Activated CD4-positive, alpha-beta T cell treated with anti-CD3 and anti-CD28 coated beads for 48 hours (primary cell): Measurements from ENCODE around the gene AKNA.
A peak's percentile ranks its signal among the peaks of the same experiment; 100 is the strongest.
"Not testable (repeated sequence)": the region's sequence is repeated elsewhere in the genome, so short reads cannot be mapped to it uniquely, and the experiment has no call there.

ENCODE experiments used
- DNase-seq: peaks from one replicate; pipeline ENCODE4 v3.0.0-alpha.2; 2020

The AKNA gene

DNA sequence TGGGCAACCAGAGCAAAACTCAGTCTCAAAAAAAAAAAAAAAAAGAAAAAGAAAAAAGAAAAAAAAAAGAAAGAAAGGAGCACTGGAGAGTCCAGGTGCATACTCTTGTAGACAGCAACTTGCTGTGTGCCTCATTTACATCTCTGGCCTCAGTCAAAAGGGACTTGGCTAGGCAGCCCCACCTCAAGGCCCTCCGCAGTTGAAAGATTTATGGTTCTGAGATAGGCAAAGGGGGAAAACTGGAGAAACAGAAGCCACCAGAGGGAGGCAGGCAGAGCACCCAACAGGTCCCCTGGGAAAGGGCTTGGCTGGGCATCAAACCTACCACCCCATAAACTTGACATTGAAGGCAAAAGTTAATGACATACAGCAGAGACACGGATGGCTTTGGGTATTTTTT, 52.0 kb downstream of the AKNA start:
- no peak for DNase-seq

DNA sequence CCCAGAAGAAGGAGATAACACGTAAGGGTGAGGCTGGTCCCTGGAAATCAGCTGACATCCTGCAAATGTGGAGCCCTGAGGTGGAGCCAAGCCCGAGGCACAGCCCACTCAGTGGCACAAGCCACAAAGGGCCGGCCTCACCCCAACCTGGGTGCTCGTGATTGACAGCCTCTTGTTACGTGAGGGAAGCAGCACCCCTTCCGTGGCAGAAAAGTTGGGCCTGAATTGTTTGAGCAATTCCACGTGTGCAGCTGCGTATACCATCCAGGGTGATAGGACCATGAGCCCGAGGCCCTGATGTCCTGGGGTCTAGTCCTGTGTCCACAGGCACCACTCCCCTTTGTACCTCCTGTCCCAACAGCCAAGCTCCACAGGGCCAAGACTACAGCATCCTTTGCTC, 53.3 kb downstream of the AKNA start:
- no peak for DNase-seq

DNA sequence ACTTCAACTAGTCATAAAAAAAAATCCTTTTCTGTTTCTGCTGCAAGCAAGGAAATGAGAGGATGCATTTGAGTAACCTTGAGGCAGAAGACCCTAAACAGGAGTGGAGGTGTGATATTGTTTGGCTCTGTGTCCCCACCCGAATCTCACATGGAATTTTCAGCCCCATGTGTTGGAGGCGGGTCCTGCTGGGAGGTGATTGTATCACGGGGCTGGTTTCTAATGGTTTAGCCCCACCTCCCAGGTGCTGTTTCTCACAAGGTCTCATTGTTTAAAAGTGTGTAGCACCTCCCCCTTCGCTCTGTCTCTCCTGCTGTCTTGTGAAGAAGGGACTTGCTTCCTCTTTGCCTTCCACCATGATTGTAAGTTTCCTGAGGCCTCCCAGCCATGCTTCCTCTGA, 54.1 kb downstream of the AKNA start:
- DNase-seq: not testable (repeated sequence)

DNA sequence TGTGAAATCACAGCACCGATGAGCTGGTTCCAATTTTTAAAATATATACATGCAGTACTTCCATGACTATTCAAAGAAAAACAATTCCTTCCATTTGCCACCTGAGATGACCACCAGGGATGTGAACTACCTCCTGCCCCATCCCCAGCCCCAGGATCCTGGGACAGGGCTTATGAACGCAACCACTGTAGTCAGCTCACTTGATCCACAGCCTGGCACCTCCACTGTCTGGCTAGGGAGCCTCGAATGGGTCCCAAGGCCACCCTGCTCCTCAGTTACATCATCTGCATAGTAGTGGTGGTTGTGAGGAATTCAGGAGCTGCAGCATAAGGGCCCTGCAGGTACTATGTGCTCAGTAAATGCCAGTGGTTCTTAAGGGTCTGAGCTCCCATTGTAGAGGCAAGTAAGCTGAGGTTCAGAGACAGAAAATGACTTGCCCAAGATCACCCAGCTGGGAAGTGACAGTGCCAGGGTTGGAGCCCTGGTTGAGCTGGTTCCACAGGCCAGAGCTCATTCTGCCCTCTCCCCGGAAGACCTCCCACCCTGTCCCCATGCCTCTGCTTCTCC, 55.2 kb downstream of the AKNA start:
- not testable (repeated sequence) for DNase-seq

DNA sequence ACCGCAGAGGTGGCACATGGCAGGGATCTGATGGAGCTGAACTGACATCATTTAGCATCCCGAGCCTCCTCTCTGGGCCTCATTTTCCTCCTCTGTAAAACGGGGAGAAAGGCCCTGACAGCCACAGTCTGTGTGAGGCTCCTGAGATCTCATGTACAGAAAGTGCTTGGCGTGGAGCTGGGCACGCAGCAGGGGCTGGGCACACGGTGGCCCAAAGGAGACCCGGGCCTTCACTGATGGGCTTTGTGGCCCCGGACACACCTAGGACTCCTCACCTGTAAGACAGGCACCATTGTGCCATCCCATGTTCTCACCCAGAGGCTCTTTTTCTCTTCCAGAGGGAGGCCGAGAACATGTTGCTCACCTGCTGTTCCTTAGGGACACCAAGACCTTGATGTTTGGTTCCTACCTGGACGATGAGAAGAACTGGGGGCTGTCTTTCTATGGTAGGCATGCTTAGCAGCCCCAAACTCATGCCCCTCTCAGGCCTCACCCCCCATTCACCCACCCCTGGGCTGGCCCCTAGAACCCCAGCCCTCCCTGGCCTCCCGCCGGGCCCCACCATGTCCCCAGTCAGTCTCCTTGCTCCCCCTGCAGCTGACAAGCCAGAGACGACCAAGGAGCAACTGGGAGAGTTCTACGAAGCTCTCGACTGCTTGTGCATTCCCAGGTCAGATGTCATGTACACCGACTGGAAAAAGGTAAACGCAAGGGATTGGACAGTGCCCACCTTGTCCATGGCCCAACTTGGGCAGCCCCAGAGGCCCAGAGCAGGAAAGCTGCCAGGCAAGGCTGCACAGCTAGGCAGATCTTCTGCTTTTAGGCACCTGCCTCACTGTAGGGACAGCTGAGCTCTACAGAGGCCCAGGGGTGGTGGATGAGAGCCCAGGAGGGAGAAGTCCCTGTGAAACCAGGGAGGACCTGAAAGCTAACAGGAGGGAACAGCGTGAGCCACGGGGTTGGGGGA, 56.3 kb downstream of the AKNA start:
- not testable (repeated sequence) for DNase-seq

DNA sequence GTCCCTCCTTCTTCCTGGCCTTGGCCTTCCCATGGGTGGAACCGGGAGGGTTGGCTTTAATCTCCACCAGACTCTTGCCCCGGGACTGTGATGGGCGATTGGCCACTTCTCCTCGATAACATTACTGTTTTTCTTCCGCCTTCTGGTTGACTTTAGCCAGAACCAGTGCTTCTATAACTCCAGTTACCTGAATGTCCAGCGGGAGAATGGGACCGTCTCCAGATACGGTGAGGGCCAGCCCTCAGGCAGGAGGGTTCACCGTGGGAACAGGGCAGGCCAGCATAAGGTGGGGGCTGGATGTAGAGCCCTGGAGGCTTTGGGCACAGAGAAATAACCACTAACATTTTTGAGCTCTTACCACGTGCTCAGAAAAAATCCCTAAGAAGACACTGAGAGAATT, 57.1 kb downstream of the AKNA start:
- DNase-seq: no peak

DNA sequence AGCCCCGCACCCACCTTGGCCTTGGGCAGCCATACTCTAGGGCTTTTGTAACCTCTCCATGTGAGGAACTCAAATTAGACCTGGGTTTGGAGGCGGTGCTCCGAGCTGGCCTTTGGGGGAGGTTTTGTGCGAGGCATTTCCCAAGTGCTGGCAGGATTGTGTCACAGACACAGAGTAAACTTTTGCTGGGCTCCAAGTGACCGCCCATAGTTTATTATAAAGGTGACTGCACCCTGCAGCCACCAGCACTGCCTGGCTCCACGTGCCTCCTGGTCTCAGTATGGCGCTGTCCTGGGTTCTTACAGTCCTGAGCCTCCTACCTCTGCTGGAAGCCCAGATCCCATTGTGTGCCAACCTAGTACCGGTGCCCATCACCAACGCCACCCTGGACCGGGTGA, 58.2 kb downstream of the AKNA start, which contains the start of gene ORM2:
Gene ORM2 (plus strand): TSS at position 245 of the 398 bp plus-strand sequence. CDS start 36 bp downstream, at position 281.
- not testable (repeated sequence) for DNase-seq

DNA sequence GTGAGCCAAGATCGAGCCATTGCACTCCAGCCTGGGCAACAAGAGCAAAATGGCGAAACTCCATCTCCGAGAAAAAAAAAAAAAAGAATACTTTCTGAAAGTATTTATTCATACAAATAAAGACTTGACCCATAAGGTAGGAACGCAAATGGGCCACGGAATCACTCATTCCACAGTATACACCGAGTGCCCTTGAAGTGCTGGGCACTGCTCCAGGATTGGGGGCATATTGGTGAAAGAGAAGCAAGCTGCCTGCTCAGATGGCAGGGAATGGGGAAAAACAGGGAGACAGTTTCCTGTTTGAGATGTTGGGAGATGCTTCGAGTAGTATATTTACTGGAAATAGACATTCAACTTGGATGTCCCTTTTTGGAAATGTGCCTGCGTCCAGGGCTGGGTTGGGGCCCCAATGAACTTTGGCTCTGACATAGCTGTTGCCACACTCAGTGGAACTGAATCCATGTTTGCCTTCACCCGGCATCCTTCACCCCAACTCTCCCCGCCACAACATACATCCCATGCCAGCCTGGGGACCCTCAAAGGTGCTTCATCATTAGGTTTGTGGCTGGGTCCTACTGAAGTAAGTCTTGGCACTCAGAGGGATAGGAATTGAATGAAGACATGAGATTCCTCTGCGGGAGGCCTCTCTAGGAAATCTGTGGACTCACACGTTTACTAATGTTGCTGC, 58.7 kb downstream of the AKNA start:
- not testable (repeated sequence) for DNase-seq

DNA sequence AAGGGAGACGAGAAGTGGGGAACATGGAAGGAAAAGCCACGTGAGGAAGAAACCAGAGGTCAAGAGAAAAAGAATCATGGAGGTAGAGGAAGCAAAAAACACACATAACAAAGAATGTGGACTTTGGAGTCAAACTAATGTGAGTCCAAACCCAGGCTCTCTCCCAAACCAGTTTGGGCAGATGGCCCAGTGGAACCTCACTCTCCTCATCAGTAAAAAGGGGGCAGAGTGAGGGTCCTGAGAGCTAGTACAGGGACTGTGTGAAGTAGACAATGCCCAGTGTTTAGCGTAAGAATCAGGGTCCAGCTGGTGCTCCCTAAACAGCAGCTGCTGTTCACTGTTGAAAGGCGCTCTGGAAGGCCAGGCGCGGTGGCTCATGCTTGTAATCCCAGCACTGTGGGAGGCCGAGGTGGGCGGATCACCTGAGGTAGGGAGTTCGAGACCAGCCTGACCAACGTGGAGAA, 59.4 kb downstream of the AKNA start:
- not testable (repeated sequence) for DNase-seq

DNA sequence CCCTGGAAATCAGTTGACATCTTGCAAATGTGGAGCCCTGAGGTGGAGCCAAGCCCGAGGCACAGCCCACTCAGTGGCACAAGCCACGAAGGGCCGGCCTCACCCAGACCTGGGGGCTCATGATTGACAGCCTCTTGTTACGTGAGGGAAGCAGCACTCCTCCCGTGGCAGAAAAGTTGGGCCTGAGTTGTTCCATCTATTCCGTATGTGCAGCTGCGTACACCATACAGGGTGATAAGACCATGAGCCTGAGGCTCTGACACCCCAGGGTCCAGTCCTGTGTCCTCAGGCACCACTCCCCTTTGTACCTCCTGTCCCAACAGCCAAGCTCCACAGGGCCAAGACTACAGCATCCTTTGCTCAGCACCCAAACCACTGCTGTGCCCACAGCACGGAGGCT, 60.0 kb downstream of the AKNA start:
- no peak for DNase-seq

DNA sequence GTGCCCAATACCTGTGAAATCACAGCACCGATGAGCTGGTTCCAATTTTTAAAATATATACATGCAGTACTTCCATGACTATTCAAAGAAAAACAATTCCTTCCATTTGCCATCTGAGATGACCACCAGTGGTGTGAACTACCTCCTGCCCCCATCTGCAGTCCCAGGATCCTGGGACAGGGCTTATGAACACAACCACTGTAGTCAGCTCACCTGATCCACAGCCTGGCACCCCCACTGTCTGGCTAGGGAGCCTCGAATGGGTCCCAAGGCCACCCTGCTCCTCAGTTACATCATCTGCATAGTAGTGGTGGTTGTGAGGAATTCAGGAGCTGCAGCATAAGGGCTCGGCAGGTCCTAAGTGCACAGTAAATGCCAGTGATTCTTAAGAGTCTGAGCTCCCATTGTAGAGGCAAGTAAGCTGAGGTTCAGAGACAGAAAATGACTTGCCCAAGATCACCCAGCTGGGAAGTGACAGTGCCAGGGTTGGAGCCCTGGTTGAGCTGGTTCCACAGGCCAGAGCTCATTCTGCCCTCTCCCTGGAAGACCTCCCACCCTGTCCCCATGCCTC, 62.0 kb downstream of the AKNA start:
- DNase-seq: not testable (repeated sequence)

DNA sequence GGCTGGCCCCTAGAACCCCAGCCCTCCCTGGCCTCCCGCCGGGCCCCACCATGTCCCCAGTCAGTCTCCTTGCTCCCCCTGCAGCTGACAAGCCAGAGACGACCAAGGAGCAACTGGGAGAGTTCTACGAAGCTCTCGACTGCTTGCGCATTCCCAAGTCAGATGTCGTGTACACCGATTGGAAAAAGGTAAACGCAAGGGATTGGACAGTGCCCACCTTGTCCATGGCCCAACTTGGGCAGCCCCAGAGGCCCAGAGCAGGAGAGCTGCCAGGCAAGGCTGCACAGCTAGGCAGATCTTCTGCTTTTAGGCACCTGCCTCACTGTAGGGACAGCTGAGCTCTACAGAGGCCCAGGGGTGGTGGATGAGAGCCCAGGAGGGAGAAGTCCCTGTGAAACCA, 62.8 kb downstream of the AKNA start:
- DNase-seq: not testable (repeated sequence)

DNA sequence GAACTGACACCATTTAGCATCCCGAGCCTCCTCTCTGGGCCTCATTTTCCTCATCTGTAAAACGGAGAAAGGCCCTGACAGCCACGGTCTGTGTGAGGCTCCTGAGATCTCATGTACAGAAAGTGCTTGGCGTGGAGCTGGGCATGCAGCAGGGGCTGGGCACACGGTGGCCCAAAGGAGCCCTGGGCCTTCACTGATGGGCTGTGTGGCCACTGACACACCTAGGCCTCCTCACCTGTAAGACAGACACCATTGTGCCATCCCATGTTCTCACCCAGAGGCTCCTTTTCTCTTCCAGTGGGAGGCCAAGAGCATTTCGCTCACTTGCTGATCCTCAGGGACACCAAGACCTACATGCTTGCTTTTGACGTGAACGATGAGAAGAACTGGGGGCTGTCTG, 63.3 kb downstream of the AKNA start:
- no peak for DNase-seq

DNA sequence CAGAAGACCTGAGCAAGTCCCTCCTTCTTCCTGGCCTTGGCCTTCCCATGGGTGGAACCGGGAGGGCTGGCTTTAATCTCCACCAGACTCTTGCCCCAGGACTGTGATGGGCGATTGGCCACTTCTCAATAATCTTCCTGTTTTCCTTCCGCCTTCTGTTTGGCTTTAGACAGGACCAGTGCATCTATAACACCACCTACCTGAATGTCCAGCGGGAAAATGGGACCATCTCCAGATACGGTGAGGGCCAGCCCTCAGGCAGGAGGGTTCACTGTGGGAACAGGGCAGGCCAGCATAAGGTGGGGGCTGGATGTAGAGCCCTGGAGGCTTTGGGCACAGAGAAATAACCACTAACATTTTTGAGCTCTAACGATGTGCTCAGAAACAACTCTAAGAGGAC, 63.9 kb downstream of the AKNA start:
- not testable (repeated sequence) for DNase-seq

DNA sequence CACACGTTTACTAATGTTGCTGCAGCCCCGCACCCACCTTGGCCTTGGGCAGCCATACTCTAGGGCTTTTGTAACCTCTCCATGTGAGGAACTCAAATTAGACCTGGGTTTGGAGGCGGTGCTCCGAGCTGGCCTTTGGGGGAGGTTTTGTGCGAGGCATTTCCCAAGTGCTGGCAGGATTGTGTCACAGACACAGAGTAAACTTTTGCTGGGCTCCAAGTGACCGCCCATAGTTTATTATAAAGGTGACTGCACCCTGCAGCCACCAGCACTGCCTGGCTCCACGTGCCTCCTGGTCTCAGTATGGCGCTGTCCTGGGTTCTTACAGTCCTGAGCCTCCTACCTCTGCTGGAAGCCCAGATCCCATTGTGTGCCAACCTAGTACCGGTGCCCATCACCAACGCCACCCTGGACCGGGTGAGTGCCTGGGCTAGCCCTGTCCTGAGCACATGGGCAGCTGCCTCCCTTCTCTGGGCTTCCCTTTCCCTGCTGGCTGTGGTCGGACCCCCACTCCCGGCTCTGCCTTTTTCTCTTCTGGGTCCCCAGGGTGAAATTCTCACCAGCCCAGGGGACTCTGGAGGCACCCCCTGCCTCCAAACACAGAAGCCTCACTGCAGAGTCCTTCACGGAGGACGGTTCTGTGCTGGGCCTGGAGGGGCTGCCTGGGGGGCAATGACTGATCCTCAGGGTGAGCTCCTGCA, 64.8 kb downstream of the AKNA start, which contains the start of gene ORM1:
Gene ORM1 (plus strand): TSS at position 268 of the 701 bp plus-strand sequence. CDS start 36 bp downstream, at position 304.
- not testable (repeated sequence) for DNase-seq

DNA sequence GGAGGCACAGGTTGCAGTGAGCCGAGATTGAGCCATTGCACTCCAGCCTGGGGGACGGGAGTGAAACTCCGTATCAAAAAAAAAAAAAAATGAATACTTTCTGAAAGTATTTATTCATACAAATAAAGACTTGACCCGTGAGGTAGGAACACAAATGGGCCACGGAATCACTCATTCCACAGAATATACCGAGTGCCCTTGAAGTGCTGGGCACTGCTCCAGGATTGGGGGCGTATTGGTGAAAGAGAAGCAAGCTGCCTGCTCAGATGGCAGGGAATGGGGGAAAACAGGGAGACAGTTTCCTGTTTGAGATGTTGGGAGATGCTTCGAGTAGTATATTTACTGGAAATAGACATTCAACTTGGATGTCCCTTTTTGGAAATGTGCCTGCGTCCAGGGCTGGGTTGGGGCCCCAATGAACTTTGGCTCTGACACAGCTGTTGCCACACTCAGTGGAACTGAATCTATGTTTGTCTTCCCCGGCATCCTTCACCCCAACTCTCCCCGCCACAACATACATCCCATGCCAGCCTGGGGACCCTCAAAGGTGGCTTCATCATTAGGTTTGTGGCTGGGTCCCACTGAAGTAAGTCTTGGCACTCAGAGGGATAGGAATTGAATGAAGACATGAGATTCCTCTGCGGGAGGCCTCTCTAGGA, 65.5 kb downstream of the AKNA start:
- not testable (repeated sequence) for DNase-seq

DNA sequence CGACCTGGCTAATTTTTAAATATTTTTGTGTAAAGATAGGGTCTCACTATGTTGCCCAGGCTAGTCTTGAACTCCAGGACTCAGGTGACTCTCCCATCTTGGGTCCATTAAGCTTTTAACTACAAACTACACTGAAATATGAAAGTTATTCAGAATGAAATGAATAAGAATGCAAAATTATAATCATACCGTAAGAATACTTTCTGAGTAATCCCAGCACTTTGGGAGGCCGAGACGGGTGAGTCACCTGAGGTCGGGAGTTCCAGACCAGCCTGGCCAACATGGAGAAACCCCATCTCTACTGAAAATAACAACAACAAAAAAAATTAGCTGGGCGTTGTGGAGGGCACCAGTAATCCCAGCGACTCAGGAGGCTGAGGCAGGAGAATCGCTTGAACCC, 66.0 kb downstream of the AKNA start:
- peak; percentile 62 for DNase-seq

DNA sequence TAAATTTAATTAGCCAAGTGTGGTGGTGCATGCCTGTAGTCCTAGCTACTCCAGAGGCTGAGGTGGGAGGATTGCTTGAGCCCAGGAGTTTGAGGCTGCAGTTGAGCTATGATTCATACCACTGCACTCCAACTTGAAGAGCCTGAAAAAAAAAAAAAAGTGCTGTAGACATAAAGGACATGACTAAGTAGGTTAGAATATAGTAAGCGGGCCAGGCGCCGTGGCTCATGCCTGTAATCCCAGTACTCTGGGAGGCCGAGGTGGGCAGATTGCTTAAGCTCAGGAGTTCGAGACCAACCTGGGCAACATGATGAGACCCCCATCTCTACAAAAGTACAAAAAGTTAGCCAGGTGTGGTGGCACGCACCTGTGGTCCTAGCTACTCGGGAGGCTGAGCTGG, 67.1 kb downstream of the AKNA start:
- peak; percentile 28 for DNase-seq

DNA sequence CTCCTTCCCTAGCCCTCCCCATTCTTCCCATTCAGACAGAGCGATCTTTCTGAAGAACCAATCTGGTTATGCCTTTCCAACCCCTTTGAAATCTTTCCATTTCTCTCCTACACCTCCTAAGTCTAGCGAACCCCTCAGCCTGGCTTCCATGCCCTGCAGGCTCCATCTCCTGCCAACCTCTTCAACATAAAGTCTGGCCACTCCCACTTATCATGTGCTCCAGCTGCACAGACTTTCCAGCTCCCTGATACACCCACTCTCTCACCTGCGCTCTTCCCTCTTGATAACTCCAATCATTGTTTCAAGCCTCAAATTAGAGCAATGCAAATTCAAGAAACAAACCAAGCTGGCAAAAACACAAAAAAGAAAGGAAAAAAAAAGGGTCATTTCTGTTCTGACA, 68.6 kb downstream of the AKNA start:
- DNase-seq: peak; percentile 0

DNA sequence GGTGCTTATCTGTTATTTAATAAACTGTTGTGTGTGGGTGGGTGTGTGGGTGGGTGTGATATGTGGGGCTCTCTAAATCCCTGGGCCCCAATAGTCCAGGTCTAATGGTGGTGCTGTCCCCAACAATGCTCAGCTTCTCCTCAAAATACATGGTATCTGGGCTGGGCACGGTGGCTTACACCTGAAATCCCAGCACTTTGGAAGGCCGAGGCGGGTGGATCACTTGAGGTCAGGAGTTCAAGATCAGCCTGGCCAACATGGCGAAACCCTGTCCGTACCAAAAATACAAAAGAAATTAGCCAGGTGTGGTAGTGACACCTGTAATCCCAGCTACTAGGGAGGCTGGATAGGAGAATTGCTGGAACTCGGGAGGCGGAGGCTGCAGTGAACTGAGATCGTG, 69.4 kb downstream of the AKNA start:
- peak; percentile 1 for DNase-seq

DNA sequence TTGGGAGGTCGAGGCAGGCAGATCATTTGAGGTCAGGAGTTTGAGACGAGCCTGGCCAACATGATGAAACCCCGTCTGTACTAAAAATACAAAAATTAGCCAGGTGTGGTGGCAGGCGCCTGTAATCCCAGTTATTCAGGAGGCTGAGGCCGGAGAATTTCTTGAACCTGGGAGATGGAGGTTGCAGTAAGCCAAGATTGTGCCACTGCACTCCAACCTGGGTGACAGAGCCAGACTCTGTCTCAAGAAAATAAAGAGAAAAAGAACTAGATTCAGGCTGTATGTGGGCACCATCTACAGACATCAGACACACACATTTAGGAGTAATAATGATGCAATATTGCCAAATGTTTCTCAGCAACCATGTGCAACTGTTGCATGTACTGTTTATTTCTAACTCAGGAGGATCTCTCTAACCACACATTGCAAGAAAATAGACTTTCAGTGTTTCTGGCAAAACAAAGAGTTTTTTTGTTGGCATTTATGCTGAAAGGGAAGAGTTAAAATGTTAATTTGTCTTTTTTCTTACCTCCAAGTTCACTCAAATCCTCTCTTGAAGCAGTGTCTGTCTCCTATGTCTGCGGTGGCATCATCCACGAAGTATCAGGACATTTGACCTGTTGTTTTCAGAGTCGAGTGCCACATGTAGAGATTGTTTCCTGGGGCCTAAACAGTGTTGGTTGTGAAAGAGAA, 70.0 kb downstream of the AKNA start:
- DNase-seq: peak; percentile 2
